SHP77 (cell line): ENCODE data around the gene GRIN2A.

Experiments
- DNase-seq, 2 experiments: peaks; one replicate each; lab custom pipeline; 2025; lab: John Stamatoyannopoulos, UW

The GRIN2A gene

DNA sequence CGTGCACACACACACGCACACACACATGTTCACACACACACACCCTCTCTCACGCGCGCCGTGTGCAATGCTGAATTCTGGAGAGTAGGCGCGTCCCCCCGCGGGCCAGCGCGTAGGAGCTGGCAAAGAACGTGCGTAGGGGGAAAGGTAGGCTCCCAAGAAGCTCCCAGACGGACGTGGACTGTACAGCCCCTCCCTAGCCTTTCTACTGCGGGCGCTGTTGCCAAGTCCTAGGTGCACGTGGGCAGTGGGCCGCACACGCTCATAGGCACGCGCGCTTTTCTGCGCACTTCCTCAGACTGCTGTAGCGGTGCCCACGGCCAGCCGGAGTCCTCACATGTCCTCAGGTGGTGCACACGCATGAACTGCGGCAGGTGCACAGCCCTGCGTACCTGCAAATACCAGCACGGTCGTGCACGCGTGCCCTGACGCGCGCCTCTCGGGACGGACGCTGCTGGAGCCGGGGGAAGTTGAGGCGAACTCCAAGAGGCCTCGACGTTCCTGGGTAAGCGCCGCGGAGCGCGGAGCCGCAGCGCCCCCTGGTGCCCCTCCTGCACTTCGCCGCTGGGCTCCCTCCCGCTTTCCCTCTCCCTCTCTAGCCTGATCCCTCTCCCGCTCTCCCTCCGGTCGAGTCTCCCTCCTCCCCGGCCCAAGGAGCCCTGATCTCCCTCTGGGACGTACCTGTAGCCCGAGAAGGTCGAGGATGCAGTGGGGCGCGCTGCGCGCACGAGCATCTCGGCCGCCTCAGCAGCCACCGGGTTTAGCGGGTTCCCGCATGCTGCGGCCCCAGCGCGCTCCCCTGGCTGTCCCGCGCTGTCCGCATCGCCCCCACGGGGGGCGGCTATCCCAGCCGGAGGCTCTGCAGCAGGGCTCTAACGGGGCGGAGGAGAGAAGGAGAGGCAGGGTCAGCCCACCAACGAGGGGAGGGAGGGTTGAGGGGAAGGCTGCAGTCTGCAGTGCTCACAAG lies 749 bp downstream of the GRIN2A start:
- no peak for DNase-seq

DNA sequence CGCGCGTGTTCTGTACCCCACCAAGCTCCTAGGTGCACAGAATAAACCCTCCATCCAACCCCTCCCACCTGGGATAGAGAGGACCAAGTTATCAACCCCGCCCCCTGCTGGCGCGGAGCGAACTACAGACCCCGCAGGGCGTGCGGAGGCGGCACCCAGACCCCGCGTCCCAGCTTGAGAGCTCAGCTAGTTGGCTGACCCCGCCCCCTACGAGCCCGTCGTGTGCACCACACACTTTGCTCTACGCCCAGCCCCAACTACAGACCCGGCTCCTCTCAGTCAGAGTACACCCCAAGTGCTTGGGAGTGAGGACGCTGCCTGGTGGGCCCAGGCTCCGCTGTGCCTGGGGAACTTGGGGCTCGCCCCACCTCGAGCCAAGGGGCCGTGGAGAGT lies 1.5 kb downstream of the GRIN2A start:
- DNase-seq: no peak

DNA sequence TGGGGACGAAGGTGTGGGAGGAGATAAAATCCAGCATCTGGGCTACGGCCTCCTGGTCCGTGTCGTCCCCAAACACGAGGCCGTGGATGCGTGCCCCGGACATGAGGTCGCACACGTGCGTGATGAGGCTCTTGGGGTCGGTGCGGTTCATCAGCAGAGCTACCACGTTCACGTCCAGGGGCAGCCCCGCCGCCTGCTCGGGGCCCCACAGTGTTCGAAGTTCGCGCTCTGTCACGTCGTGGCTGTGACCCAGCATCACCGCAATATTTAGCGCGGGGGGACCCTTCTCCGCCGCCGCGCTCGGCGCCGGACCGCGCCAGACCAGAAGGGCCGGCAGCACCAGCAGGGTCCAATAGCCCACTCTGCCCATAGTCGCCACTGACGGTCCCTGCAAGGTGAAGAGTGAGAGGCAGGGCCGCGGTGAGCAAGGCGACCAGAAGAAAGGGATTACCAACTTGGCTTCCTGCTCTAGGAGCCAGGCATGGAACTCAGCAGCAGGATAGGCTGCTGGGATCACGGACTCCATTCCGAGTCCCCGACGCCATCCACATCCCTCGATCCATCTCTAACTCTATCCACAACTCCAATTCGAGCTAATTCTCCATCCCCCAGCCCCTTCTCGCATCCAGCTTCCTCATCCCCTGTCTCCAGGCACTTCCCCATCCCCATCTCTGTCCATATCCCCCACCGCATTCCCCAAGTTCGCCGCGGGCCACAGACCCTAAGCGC lies 2.0 kb downstream of the GRIN2A start:
- no peak for DNase-seq

DNA sequence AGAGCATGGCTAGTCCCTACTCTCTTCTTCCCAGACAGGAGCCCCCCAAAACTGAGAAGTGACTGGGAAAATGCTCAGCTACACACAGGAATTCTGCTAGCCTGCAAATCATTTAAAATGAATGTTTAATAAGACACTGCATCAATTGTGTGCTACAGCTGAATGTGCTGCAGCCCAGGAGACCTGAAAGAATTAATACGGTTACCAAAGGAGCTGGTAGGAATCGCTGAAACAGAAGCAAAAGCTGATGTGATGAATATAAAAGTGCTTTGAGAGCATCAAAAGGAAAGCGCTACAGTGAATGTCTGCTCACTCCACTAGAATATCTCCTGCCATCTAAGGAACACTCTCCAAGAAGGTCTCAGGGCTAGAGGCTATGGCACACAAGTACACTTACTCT lies 3.7 kb downstream of the GRIN2A start:
- no peak for DNase-seq

DNA sequence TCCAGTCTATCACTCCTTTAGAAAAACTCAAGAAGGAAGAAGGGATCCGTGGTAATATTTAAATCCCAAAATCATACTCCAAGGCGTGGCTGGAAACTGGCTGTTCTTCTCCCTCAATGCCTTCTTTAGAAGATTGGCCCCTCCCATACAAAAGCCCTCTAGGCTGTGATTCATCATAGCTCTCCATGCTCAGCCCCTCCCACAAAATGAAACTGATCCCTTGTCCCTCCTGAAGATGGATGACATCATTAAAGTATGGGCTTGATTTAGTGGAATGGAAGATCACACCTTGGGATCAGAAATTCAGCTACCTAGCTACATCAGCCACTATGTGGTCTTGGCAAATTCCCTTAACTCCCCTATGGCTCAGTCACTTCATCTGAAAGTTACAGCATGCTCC lies 4.1 kb downstream of the GRIN2A start:
- DNase-seq: no peak

DNA sequence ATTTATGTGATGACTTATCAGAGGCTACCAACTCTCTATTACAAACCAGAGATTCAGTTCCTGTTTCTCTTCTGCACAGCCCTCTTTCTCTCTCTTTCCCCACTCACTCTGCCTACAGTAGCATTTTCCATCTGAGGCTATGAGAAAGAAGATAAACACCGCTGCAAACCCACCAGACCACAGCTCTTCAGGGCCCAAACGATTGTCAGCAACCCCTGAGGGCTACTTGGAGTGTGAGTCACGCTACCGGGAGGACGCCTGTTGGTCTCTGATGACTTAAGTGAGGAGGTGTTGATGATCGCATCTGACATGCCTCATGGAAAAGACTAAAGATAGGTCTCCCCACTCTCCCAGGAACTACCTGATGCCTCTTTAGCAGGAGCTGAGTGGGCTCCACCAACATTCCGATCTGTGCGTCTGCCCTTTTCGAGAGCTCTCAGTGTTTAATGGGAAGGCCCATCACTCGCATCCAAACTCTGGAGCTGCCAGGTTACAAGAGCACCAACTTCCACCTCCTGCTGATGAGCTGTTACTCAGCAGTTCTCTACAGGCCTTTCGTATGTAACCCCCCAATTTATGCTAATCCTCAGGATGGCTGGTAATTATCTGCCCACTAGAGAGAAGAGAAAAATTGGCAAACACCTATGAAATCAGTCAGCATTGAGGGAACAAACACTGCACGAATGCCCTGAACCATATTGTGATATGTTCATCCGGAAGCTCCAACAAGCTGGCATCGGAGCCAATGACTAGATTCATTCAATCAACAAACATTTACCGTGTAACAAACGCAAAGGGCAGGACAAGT lies 9.2 kb downstream of the GRIN2A start:
- DNase-seq: no peak

DNA sequence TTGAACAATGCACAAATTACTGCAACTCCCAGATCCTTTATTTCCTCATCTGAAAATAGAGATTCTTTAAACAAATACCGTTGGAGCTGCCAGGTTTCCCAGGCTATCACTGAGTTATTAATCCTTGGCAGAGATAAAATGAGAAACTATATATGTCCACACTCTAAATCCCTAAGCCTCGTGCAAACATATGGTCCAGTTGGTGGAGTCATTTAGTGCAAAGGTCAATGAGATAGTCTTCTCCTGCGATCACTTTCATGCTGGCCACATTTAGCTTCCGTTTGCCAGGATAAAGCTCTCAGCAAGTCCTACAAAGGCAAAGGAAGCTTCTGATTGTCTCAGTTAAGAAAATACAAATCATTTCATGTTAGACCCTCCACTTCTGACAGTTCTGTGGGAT lies 11.0 kb downstream of the GRIN2A start:
- no peak for DNase-seq

DNA sequence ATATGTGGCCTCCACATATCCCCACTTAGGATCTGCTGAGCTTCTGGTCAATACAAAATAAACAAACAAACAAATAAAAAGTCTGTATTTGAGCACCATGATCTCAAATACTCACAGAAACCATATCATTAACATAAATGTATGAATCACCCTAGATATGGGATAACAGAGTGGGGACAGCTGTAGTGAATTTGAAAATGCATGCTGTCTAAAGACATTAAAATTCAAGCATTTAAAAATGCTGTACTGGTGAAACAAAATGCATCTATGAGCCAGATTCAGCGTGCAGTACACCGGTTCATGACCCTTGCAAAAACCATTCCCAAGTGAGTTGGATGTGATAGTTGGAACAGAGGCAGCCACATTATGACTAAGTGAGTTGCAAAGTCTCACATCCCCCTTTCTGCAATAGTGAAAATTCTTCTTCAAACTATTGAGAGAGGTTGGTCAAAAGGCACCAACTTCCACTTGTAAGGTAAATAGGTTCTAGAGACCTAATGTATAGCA lies 12.3 kb downstream of the GRIN2A start:
- DNase-seq: no peak

DNA sequence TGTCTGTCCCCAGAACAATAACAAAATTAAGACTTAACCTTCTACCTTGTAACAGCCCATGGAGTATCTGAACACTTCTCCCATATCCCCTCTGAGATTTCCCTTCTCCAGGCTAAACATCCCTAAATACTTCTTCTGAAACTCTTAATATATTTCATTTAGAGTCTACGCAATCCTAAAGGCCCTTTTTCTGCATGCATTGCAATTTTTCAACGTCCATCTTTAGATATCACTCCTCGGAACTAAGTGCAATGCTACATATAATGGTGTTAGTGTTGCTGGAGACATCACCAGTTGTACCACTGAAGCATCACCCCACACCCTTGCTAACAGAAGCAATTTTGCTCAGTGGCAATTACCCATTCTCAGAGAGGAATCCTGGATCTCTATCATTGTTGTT lies 13.2 kb downstream of the GRIN2A start:
- no peak for DNase-seq

DNA sequence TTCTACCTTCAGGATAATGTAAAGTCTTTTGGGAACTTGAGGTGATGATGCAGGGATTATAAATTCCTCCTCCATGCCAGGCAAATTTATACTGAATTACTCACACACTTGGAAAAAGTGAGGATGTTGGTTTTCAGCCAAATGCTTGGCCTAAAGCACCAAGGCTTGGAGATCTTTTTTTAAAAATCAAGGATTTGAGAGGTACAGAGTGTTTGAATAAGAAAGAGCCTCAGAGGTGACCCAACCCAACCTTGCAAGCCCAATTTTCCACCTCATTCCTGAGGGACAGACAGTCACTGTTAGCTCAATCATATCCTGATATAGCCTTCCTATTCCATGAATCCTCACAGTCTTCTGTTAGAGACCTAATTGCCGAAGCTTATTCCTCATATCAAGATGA lies 14.0 kb downstream of the GRIN2A start:
- DNase-seq: no peak

DNA sequence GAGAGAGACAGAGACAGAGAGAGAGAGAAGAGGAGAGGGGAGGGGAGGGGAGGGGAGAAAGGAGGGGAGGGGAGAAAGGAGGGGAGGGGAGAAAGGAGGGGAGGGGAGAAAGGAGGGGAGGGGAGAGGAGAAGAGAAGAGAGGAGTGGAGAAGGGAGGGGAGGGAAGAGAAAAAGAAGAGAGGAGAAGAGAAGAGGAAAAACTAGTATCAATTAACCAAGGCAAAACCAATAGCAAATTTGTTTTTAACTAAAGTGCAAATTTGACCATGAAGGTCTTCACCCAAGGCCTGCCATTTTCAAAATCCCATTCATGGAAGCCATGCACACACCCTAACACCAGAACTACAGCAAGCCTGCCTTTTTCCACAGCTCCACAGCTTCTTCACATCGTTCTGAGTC lies 16.6 kb downstream of the GRIN2A start:
- DNase-seq: no peak

DNA sequence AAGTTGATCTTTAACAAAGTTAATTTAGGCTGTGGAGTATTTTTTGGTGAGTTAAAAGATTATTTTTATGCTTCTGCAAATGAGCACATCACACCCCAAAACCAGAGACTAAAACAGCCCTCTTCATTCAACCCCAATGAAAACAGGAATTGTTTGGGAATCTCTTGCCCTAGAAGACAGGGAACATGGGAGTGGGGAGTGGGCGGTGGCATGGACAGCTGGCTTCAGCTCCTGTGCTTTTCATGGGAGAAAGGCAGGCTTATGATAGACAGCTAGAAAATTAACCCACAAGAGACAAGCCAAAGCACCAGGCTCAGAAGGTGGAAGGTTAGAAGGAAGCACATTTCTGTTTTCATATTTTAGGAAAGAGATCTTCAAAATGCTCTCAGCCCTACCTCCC lies 19.2 kb downstream of the GRIN2A start:
- no peak for DNase-seq

DNA sequence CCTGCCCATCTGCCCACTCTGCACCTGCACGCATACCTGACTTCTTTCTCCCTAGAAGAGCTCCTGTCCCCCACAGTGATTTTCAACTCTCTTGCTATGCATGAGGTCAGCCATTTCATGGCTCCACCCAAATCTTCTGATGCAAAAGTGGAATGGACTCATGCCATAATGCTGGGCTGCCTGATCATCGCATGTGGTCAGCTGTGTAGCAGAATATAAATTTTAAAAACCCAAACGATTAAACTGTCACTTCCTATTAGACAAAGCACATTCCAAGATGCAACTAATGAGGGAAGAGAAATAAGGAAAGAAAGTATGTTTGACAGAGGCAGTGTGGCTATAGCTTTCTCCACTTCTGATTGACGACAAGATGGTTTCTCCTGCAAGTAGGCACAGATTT lies 26.1 kb downstream of the GRIN2A start:
- DNase-seq: no peak

DNA sequence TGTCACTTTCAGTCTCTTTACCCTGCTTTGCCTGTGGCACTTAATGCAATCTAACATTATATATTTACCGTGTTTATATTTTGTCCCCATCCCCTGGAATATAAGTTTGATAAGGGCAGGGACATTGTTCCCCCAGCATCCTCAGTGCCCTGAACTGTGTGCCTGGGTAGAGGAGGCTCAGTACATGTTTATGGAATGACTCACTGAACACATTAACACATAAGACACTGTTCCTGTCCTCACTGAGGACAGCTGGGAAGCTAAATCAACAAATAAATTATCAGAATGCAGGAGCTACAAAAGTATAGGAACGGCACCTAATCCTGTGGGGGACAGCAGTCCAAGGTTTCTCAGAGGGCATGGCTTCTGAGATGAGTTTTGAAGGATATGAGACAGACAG lies 27.8 kb downstream of the GRIN2A start:
- DNase-seq: no peak

DNA sequence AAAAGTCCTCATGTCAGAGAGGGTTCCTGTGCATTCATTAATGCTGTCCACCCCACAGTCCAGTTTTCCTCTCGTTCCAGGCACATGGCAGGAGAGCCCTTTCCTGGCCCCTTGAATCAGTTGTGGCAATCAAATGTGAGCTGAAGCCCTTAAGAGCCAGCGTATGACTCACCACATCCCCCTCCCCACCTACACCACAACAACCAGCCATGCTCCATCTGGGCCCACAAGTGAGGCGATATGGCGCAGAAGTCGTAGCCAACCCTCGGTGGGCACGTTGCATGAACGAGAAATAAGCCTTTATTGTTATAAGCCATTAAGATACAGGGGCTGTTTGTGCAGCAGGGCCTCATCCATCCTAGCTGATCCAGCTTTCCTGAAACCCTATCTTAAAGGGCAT lies 28.2 kb downstream of the GRIN2A start:
- no peak for DNase-seq

DNA sequence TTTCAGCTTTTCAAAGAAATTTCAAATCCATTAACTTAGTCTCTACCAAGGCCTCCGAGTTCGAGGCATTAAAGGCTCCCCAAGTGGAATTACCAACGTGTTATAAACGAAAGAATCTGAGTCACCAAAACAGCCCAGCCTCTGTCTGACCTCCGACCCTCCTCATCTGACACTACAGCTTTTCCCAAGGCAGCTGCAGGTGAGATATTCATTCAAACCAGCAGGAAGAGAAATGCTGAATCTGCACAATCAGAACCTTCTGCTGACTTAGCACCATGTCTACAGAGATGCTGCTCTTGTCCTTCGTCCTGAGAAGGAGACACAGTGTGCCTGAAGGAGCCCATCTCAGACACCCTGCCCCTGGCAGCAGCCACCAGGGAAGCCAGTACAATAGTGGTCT lies 30.5 kb downstream of the GRIN2A start:
- DNase-seq: no peak

DNA sequence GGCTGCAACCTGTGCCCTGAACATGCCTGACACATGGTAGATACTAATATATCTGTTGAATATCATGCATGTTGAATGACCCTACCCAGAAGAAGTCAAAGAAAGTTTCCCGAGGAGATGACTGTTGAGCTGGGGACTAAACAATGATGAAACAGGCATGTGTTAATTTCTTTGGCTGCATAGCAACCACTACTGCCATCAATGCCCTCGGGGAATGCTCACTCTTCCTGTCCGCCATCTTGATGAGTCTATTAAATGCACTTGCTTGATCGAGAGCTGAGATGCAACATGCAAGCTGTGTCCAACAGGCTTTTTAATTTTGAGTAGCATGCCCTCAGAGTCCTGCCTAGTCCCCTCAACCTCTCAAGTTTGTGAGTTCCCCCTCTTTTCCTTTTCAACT lies 31.3 kb downstream of the GRIN2A start:
- no peak for DNase-seq

DNA sequence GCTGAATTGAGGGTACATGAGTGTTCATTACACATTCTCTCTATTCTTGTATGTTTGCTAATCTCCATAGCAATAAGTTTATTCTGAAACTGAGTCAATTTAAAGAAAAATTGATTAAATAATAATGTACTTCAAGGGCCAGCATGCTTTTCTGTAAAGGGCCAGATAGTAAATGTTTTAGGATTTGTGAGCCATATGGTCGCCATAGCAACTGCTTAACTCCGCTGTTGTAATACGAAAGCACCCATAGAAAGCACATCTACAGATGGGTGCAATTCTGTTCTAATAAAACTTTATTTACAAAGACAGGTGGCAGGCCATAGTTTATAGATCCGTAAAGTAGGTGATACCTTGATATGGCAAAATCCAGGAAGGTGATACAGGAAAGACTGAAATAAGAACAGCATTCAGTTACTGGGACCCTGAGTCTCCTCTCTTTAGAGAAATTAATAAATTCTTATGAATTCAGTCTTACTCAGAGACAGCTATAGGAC lies 36.6 kb downstream of the GRIN2A start:
- no peak for DNase-seq

DNA sequence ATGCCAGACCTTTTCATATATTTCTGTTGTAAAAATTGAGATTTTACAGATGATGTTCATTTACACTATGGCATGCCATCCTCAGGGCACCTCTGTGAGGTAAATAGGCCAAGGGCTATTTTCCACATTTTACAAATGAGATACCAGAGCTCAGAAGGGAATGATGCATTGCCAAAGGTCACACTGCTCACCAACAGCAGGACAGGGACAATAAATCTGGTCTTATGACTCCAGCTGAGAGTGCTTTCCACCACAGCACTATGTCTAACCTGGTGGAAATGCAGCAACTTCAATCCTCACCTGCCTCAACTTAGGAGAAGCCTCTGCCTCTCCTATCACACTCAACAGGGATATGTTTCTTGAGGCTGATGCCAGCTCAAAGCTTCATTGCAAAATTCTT lies 40.6 kb downstream of the GRIN2A start:
- no peak for DNase-seq

DNA sequence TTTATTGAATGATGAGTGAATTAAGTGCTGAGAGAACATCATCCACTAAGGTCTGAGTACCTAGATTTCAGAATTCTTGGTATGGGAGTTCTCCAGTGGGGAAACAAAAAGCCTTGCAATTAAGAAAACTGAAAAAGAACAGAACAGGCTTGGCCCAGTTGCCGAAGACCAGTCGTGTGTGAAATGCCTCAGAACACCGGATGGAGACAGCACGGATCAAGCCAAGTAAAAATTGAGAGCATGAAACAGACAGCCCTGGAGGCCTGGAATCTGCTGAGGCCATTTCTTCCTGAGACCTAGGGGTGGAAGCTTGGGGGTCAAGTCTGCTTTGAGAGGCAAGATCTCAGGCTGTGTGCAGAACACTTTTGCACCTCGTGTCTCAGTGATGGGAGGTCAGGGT lies 43.3 kb downstream of the GRIN2A start:
- no peak for DNase-seq

DNA sequence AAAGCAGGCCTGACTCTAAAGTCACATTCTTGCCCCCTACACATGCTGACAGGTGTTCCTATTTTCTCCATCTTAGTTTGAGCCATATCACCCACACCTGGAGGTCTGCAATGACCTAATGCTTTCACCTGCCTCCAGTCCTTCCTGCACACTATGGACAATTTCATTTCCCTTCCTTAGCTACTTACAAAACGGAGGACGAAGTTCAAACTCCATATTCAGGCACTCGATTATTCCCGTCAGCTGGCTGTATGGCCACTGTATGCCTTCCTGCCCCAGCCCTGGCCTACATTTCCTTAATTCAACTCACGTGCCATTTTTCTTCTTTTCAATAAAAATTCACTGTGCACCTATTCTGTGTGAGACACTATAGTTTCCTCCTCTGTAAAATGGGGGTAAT lies 44.9 kb downstream of the GRIN2A start:
- no peak for DNase-seq

DNA sequence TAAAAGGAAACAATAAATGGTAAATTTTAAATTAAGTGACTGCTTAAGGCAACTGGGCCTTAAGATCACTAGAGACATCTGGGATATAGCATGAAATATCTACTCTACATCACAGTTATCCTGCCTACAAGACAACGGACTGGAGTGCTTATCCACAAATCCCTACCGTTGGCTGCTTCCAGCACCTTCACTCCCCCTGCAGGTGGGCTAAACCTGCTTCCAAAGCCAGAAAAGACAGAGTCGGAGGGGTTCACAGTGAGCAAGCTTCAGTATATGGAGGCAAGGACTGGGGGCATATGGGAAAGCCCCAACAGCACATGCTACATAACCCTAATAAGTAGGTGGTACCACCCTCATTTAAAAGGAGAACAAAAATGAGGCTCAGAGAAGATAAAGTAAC lies 45.3 kb downstream of the GRIN2A start:
- DNase-seq: no peak
